Large intestine (tissue), 3 donors: Measurements from ENCODE around the gene DNM3. TPM values are rescaled to one million over a fixed set of nuclear protein-coding genes. Genes with fewer than 3 reads are reported as not detected.

ENCODE experiments used
- DNase-seq, 2 donors: peaks; one replicate each; pipeline versions ENCODE4 v3.0.0 to v3.0.0-alpha.2; 2013
- H3K27ac ChIP-seq: one replicate; pipeline ENCODE4 v1.5.1; 2013; ENCODE audit warnings: low read length
- H3K27me3 ChIP-seq: 2 replicates; pipeline ENCODE4 v1.6.1; 2013; ENCODE audit warnings: low read length; ENCODE audit not compliant: control insufficient read depth, insufficient read depth
- H3K36me3 ChIP-seq: 2 replicates; pipeline ENCODE4 v1.6.1; 2013; ENCODE audit warnings: low read length; ENCODE audit not compliant: control insufficient read depth, insufficient read depth
- H3K4me1 ChIP-seq: one replicate; pipeline ENCODE4 v1.6.1; 2013; ENCODE audit warnings: low read length; ENCODE audit not compliant: control insufficient read depth, insufficient read depth
- H3K4me3 ChIP-seq: one replicate; pipeline ENCODE4 v1.5.1; 2013; ENCODE audit warnings: low read length
- H3K9me3 ChIP-seq: one replicate; pipeline ENCODE4 v1.6.1; 2013; ENCODE audit warnings: mild to moderate bottlenecking, low read depth, low read length, moderate library complexity; ENCODE audit not compliant: control insufficient read depth
- WGBS: methylation state at CpG from one replicate; pipeline ENCODE4 v1.1.5; 2013; ENCODE audit warnings: low lambda C conversion rate; ENCODE audit not compliant: insufficient coverage; 5-methylcytosine and 5-hydroxymethylcytosine counted together
- polyA plus RNA-seq: library from polyadenylated mRNA; unstranded; fragments of 120-200 nt; gene quantifications from one replicate; pipeline ENCODE4 v1.2.1, GENCODE V29; 2013

DNM3 gene
- polyA plus RNA-seq, 1 donor, result 2.2 TPM

DNA sequence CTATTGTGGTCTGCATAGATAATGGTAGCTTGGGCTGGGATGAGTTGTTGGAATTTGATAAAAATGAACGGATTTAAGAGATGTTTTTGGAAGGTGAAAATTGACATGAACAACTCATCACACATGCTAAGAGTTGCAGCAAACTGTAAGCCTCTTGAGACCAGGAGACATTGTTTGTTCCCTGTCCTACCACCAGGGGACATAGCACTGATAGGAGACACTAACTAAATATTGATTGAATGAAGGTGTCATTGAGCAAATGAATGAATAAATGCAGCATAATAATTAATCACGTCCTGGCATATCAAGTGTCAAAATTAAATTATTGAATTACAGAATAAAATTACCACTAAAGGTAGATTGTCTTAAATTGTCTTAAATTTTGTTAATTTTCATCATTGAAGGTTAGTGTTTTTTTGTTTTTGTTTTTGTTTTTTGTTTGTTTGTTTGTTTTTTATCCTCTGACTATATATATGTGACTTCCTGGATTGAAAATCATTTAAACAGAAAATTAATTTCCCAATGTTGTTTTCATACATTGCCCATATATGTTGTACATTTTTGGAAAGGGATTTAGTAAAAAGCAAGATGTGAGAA lies 293.9 kb downstream of the DNM3 start:
- no peak for DNase-seq
- no CpG with 5 or more reads among the region's 2 CpGs for WGBS
- H3K9me3 ChIP-seq, result no peaks in the 10 kb centered on the region
- H3K36me3 ChIP-seq, result no peaks in the 10 kb centered on the region
- H3K4me3 ChIP-seq, result no peak overlapping the region
- H3K27ac ChIP-seq, result no peak overlapping the region
- no peaks in the 10 kb centered on the region for H3K27me3 ChIP-seq
- H3K4me1 ChIP-seq, result no peaks in the 10 kb centered on the region

DNA sequence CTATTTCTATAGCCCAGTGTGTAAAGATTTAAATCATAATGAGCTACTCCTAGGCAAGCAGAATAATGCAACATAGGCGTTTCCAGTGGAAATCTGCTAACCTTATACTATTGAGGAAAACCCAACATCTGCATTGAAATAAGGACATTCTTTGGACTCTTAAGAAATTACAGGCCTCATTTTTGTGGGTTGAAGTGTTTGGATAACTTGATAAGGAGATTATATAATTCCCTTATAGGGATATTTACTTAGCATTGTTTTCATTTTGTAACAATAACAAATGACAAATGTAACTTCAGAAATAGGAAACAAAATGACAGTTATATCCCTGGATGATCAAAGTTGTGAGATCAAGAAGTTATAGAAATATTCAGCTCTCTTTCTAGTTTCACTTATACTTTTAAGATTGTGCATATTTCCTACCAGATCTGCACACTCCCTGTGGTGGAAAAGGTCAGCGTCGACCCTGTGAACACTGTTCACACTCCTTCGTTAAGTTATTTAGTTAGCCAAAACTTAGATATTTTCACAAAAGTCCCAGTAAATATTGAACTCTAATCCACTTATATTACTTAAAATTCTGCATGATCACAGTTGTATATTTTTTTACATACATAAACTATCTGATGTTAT lies 294.8 kb downstream of the DNM3 start:
- H3K9me3 ChIP-seq, result no peaks in the 10 kb centered on the region
- no peak overlapping the region for H3K4me3 ChIP-seq
- H3K36me3 ChIP-seq, result no peaks in the 10 kb centered on the region
- 82% methylated on average over 2 of the region's 4 CpGs for WGBS
- H3K27ac ChIP-seq, result no peak overlapping the region
- DNase-seq, result peak in 1 of 2 donors; percentile 23
- no peaks in the 10 kb centered on the region for H3K27me3 ChIP-seq
- no peaks in the 10 kb centered on the region for H3K4me1 ChIP-seq

DNA sequence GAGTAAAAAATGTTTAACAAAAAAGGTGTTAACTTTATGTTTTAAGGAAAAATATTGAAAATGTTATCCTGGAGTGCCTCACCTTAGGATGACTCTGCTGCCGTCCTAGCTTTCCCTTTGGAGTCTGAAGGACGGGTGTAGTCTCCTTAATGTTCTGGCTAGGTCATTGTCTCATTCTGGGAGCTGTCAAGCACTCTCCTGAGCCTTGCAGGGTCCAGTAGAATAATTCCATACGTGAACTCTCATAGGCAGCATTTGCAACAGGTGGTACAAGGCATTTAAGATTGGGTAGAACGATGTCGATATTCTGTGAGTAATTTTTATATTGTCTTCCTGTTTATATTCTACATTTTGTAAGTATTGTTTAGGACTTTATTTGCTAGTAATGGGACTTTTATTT lies 295.6 kb downstream of the DNM3 start:
- no peak for DNase-seq
- no CpG with 5 or more reads among the region's 5 CpGs for WGBS
- Histone ChIP-seq H3K27ac (no peak overlapping the region), H3K9me3 (no peaks in the 10 kb centered on the region), H3K36me3 (no peaks in the 10 kb centered on the region), H3K4me1 (no peaks in the 10 kb centered on the region), H3K4me3 (no peak overlapping the region), H3K27me3 (no peaks in the 10 kb centered on the region)

DNA sequence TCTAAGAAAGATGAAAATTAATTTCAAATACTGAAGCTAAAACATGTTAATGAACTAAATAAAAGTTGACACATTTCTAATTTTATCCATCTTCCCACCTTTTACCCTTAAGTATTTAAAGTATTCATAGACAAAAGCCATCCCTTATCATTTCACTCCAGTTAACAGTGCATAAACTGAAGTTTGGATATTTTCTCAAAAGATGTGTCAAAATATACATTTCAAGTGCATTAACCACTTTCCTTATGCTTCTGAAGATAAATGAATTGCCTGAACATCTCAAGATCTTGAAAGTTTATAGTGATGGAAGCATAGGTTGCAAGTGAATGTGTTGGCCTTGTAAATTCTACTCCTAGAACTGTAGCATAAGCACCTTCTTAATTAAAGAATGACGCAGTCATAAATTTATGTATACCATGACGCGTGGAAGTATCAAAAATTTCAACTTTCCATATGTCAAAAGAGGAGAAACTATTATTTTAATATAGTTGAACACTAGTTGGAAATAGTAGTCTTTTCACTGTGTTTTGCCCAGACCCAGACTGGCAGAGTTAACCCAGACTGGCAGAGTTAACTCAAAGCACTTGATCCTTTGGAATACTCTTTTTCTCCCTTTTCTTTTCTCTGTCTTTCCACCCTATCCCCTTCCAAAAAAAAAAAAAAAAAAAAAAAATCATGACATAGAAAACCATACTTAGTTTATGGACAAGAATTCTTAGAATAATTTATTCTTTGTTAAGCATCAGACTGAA lies 296.6 kb downstream of the DNM3 start:
- Histone ChIP-seq H3K36me3 (no peaks in the 10 kb centered on the region), H3K27me3 (no peaks in the 10 kb centered on the region), H3K4me3 (no peak overlapping the region), H3K4me1 (no peaks in the 10 kb centered on the region), H3K27ac (no peak overlapping the region), H3K9me3 (no peaks in the 10 kb centered on the region)
- 100% methylated on average over 1 of the region's 3 CpGs for WGBS
- DNase-seq, result no peak

DNA sequence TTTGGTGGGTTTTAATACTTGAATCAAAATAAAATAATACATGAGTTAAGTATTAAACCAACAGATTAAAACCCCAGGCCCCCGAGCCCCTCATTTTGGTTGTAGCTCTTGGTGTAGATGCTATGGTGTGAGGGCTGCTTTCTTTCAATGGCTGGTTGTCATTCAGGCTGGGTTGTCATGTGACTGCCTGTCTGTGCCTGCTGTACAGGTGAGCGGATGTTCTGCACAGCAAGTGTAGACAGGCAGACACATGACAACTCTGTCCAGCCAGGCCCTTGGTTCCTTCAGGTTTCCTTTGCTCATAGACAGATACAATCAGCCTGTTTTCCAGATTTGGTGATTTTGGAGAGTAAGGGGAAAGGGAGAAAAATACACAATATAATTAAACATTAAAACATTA lies 297.3 kb downstream of the DNM3 start:
- H3K36me3 ChIP-seq, result no peaks in the 10 kb centered on the region
- H3K27me3 ChIP-seq, result no peaks in the 10 kb centered on the region
- DNase-seq, result no peak
- no peaks in the 10 kb centered on the region for H3K9me3 ChIP-seq
- WGBS, result no CpG with 5 or more reads among the region's 2 CpGs
- H3K4me1 ChIP-seq, result no peaks in the 10 kb centered on the region
- no peak overlapping the region for H3K4me3 ChIP-seq
- no peak overlapping the region for H3K27ac ChIP-seq

DNA sequence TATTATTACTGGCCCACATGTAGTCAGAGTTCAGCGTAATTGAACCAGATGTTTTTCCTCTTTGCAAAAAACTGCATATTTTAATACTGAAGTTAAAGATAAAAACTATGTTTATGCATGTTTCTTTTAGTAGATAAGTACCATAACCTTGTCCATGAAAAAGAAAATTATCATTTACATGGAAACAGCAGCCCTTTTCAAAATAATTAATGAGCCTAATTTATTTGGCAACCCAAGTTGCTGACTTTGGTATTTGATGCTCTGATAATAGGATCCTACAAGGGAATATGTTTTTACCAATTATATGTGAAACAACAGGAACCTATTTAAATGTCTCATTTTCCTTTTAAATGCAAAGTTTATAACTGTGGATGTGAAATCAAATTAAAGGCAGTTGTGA lies 297.9 kb downstream of the DNM3 start:
- Histone ChIP-seq H3K36me3 (no peaks in the 10 kb centered on the region), H3K27me3 (no peaks in the 10 kb centered on the region), H3K9me3 (no peaks in the 10 kb centered on the region), H3K4me3 (no peak overlapping the region), H3K27ac (peak overlapping the region; percentile 12), H3K4me1 (no peaks in the 10 kb centered on the region)
- DNase-seq, result no peak
- WGBS, result 67% methylated on average over 1 of the region's 1 CpG

DNA sequence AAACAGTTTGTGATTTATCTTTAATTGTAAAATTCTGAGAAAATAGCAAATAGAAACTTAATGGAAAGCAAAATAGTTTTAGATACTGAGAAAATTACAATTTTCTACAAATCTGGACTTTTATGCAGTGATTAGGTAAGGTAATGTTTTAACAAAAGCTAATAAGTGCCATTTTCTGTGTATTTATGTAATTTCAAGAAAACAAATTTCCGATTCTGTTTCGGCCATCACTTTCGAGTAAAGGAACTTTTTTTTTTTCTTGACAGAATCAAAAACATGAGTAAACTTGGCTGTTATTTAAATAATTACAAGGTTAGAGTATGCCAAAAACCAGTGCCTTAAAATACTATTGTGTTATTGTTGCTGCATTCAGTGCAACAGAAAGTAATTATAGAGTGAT lies 298.8 kb downstream of the DNM3 start:
- 92% methylated on average over 3 of the region's 3 CpGs for WGBS
- Histone ChIP-seq H3K4me3 (peak overlapping the region; percentile 13), H3K27ac (peak overlapping the region; percentile 40), H3K4me1 (no peaks in the 10 kb centered on the region), H3K9me3 (peaks cover under 1% of the 10 kb centered on the region), H3K36me3 (no peaks in the 10 kb centered on the region), H3K27me3 (no peaks in the 10 kb centered on the region)
- DNase-seq, result no peak

DNA sequence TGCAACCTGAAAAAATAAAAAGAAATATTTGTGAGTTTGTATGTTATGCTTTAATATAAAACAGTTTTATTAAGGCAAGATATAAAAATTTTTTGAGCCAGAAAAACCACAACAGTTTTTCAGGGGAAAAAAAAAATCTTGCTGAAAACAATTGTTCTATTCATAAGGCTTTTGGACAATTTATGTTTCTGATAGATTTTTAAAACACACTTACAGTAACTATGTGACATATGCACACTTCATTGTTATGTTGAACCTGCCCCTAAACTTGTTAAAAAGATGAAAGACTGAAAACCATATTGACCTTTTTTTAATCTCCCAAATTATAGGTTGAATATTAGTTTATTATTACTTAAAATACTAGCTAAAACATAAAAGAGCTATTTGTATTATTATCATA lies 299.3 kb downstream of the DNM3 start:
- Histone ChIP-seq H3K4me3 (peak overlapping the region; percentile 12), H3K27ac (peak overlapping the region; percentile 40), H3K4me1 (no peaks in the 10 kb centered on the region), H3K9me3 (peaks cover 2% of the 10 kb centered on the region), H3K27me3 (no peaks in the 10 kb centered on the region), H3K36me3 (no peaks in the 10 kb centered on the region)
- DNase-seq, result no peak

DNA sequence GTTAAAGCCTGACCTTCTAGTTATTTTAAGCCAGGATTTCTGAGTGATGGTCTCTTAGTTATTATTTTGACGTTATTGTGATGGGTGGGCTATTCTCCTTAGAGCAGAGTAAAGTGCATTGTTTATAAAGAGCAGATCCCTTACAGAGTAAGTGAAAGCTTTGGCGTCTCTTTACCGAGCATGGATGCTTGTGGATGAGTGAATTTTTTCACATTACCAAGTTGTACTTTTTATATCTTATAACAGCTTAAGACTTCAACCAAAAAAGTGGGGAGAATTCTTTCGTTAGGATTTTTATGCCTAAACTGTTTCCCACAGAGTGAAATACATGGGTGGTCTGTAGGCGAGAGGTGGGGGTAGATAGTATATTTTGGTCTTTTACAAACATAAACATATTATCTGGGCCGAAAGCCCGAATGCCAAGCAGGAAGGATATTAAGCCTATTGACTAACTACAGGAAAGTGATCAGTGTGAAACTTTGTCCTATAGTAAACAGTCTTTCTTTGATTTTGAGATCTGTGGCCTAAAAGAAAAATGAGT lies 300.1 kb downstream of the DNM3 start:
- H3K4me1 ChIP-seq, result no peaks in the 10 kb centered on the region
- H3K27ac ChIP-seq, result peak overlapping the region; percentile 80
- WGBS, result no CpG with 5 or more reads among the region's 7 CpGs
- peaks cover 2% of the 10 kb centered on the region for H3K9me3 ChIP-seq
- DNase-seq, result no peak
- no peaks in the 10 kb centered on the region for H3K36me3 ChIP-seq
- no peaks in the 10 kb centered on the region for H3K27me3 ChIP-seq
- peak overlapping the region; percentile 31 for H3K4me3 ChIP-seq

DNA sequence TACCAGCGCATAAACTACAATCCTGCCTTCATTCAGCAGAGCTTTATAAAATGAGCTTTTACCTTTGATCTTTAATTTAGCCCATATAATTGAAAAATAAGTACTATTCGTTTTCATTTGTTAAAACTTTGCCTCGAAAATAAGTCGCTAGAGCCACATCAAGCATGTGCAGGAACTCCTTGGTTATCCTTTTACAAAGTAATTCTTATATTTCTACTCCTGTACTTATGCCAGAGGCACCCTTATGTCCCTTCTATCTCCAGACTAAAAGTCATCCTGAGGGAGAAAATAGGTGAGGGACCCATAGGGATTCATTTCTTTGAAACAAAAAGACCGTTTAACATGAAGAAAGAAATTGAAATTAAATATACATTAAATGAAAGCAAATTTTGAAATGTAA lies 301.0 kb downstream of the DNM3 start:
- DNase-seq, result no peak
- peaks cover 2% of the 10 kb centered on the region for H3K9me3 ChIP-seq
- peak overlapping the region; percentile 31 for H3K4me3 ChIP-seq
- no peaks in the 10 kb centered on the region for H3K36me3 ChIP-seq
- no peaks in the 10 kb centered on the region for H3K4me1 ChIP-seq
- WGBS, result 96% methylated on average over 3 of the region's 5 CpGs
- H3K27ac ChIP-seq, result peak overlapping the region; percentile 80
- H3K27me3 ChIP-seq, result no peaks in the 10 kb centered on the region
